GM23248 (cell line): Measurements from ENCODE around the gene SUSD4.

Experiments
- EZH2 ChIP-seq: fragments of 200-600 bp; sonication (generic); IDR thresholded peaks from 2 replicates; pipeline ENCODE4 v1.6.1; 2018; ENCODE audit warnings: antibody characterized with exemption, mild to moderate bottlenecking; ENCODE audit not compliant: insufficient read depth, poor library complexity, severe bottlenecking
- EZH2phosphoT487 ChIP-seq: fragments of 200-600 bp; sonication (generic); IDR thresholded peaks from 2 replicates; pipeline ENCODE4 v1.6.1; 2018; ENCODE audit warnings: antibody characterized with exemption, moderate library complexity, mild to moderate bottlenecking, low read depth; ENCODE audit not compliant: insufficient read depth

- TF ChIP-seq EZH2phosphoT487 = no peak
- TF ChIP-seq EZH2 = no peak
Observed at GRCh38 chr1:223188618-223189356, 175.2 kb downstream of the SUSD4 start.
